GM19193 (cell line): ENCODE measurements around the gene LUC7L.
A peak's percentile ranks its signal among the peaks of the same experiment; 100 is the strongest.

ENCODE experiments used
- POLR2A ChIP-seq: IDR thresholded peaks from 4 replicates; pipeline ENCODE4 v1.6.1; 2011; ENCODE audit not compliant: insufficient read depth, insufficient read length; ENCODE audit errors: extremely low read depth

LUC7L gene

DNA sequence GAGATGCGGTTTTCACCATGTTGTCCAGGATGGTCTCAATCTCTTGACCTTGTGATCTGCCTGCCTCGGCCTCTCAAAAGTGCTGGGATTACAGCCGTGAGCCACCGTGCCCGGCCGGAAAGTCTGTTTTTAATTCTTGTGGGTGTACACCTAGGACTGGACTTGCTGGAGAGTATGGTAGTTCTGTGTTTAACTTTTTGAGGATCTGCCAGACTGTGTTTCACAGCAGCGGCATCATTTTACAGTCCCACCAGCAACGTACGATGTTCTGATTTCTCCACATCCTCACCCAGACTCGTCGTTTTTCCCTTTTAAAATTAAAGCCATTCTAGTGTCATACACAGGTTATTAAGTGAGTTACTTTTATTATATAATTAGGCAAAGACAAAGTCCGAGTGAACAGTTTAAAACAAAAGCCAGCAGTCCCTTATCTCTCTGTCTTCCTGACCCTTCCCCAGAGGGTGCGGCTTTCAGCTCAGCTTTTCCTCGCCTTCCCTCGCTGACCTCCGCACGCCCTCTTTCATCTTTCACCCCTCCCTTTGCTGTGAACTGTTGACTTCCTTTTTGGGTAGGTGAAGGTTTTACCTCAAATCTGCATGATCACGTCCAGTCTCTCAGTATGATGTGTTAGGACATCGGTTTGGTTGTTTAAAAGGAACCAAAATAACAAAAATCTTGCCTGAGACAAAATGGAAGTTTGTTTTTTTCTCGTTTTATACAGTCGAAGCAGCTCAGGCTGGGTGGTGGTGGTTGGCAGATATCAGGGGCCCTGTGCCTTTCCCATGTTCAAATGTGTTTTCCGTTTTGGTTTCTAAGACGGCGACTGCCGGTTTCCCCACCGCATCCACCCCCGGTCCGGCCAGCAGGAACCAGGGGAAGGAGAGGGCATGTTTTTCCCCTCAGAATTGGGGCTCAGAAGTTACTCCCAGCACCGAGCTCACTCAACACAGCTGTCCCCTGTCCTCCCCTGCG is 23.4 kb upstream of the LUC7L start:
- no peak for TF ChIP-seq POLR2A

DNA sequence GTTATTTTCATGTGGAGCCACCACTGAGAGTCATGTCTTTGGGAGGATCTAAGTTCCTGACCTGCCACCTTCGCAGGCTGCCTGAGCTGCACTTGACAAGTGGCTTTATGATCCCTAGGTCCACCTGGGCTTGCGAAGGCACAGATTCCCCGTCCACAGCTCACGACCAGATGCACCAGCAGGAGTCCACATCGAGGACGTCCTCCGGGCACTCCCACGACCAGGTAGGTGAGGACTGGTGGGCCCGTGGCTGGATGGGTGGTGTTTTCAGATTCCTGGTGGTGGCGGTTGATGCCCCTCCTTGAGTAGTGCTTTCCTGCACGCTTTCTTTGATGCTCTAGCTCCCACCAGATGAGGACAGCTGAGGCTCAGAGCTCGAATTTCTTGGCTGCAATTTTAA is 20.2 kb upstream of the LUC7L start:
- TF ChIP-seq POLR2A, result no peak

DNA sequence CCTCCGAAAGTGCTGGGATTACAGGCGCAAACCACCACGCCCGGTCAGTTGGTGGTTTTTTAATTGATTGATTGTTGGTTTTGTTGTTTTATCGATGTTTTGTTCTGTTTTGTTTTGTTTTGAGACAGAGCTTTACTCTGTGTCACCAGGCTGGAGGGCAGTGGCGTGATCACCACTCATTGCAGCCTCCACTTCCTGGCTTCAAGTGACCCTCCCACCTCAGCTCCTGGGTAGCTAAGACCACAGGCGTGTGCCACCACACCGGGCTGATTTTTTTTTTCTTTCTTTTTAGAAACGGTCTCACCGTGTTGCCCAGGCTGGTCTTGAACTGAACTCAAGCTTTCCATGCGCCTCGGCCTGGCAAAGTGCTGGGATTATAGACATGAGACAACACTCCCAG is 17.8 kb upstream of the LUC7L start:
- TF ChIP-seq POLR2A, result no peak

DNA sequence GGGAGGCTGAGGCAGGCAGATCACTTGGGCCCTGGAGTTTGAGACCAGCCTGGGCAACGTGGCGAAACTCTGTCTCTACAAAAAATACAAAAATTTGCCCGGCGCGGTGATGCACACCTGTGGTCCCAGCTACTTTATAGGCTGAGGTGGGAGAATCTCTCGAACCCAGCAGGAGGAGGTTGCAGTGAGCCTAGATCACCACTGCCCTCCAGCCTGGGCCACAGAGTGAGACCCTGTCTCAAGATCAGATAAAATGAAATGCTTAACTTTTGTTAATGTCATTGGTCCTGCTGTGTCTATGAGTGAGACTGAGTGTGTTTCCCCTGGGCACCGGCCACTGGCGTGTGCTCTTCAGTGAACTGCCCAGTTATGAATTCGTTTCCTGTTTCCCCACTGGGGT is 15.9 kb upstream of the LUC7L start:
- no peak for TF ChIP-seq POLR2A

DNA sequence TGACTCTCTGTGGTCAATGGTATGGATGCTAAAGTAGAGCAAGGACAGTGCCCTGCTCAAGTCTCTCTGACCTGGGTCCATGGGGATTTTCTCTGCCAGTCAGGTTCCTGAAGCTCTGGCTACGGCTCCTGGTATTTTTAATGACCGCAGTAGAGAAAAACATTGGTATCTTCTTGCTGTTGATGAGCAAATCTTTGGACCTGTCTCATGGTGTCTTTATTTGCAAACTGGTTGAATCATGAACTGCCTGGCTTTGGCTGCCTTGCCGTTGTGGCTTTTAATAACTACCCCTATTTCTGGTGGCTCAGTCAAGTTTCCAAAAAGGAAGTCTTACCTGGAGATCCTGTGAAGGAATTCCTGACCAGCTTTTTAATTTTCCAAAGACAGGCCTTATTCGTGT is 14.1 kb upstream of the LUC7L start:
- no peak for TF ChIP-seq POLR2A

DNA sequence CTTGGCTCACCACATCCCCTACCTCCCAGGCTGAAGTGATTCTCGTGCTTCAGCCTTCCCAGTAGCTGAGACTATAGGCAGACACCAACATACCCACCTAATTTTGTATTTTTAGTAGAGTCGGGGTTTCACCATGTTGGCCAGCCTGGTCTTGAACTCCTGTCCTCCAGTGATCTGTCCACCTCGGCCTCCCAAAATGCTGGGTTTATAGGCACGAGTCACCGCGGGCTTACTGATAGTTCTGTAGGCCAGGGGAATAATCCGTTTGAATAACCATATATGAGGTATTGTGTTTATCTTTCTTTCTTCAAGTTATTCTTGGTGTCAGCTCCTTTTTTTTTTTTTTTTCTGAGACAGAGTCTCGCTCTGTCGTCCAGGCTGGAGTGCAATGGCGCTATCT is 13.0 kb upstream of the LUC7L start:
- no peak for TF ChIP-seq POLR2A

DNA sequence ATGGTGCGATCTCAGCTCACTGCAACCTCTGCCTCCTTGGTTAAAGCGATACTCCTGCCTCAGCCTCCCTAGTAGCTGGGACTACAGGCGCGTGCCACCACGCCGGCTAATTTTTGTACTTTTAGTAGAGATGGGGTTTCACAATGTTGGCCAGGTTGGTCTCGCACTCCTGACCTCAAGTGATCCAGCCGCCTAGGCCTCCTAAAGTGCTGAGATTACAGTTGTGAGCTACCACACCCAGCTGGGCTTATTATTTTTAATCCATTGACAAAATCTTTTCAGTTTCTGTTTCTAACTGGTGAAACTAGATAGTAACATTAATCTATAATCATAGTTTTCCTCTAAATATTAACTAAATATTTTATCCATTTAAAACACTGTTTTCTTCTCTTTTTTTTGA is 11.3 kb upstream of the LUC7L start:
- no peak for TF ChIP-seq POLR2A

DNA sequence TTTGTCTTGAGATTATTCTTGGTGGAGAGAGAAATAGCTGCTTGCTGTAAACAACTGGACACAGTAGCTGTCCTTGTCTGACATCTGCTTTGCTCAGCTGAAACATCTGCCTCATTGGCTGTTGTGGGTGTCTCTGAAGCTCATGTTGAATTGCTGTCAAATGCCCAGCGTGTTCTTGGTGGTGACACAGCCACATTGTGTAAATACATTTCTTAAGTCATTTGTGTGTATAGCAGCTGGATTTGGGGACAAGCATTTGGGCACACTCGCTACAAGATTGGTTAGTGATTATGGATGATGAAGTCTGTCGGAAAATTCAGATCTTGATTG is 10.7 kb upstream of the LUC7L start:
- no peak for TF ChIP-seq POLR2A

DNA sequence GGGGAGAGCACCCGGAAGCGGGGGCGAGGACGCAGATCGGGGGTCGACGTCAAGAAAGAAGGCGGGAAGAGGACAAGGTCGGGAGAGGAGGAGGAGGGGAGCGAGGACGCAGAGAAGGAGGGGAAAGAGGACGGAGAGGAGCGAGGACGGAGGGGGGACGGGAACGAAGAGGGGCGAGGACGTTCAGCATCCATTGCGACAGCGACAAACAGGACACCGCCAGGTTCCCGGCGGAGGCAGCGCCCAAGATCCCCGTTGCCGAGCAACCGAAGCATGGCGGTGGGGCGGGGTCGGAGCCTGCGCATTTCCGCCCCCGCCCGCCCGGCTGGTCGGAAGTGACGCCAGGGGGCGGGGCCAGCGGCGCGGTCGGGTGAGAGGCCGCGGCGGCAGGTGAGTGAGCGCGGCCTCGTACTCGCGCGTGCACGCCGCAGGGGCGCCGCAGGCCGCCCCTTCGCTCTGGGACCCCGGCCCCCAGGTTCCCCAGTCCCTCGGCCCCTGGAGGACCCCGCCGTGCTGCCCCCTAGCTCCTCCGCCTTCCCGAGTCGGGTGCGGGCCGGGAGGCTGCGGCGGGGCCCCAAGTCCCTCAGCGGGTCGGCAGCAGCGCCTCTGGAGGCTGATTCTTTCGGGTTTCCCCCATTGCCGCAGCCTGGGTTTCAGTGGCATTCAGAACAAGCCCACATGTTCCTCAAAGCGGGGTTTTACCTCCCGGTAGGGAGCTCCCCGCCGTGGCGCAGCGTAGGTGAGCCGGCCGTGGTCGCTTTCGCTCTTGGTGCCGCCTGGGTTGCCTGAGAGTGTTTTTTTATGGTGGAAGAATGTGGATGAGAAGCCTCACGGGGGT is 5.4 kb upstream of the LUC7L start, which contains the start of gene FAM234A:
Gene FAM234A (plus strand): TSS at position 354 of the 838 bp plus-strand sequence. CDS start 19,593 bp downstream, outside the sequence.
- peak; percentile 94 for TF ChIP-seq POLR2A

DNA sequence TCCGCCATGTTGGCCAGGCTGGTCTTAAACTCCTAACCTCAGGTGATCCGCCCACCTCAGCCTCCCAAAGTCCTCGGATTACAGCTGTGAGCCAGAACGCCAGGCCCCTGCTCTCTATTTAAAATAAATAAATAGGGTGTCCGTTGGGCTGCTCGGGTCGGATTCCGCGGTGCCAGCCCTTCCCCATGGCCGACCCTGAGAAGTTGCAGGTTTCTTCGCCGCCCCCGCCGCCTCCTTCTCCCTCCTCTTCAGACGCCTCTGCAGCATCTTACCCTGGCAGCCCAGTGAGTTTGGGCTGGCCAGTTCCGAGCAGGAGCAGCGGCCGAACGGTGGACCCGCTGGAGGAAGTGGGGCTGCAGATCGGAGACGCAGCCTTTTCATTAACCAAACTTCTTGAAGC is 1.7 kb upstream of the LUC7L start:
- no peak for TF ChIP-seq POLR2A

DNA sequence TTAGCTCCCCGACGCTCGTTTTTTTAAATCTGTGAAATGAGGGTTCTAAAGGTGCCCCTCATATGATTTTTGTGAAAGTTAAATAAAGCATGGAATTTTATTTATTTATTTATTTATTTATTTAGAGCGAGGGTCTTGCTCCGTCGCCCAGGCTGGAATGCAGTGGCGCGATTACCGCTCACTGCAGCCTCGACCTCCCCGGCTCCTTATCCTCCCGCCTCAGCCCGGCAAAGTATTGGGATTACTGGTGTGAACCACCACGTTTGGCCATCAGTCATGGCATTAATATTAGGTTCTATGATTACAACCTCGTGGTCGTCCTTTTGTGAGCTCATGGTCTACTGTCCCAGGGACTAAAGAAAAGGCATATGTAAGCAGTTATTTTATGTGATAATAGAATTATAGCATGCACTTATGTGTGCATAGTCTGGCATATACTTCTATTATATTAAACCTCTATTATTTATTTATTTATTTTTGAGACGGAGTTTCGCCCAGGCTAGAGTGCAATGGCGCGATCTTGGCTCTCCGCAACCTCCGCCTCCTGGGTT is 557 bp upstream of the LUC7L start:
- TF ChIP-seq POLR2A, result no peak

DNA sequence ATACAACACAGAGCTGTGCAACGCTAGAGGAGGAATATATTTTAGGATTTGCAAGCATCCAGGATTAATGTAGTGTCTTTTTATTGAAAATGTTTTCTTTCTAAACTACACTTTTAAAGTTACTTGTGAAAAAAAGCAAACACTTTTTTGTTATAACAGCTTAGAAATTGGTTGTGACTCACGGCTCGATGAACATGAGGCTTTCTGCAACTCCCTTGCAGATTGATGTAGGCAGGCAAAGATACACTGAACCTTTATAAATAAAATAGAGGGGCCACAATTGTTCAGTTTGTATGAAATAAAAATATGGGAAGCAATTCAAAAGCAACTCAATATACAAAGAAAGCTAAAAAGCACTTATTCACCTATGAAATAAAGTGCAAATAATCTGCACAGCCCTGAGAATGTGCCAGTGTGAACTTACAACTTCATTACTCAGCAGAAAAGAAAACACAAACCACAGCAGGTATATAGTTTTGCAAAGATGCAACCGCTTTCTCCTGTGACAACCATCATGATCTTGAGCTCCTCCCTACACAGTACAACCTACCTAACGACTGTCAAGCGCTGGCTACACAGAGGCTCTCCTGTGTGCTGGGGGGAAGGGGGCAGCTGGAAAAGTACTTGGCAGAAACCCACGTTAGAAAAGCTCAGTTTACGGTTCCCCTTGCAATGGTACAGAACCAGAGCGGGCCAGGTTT is 948 bp downstream of the LUC7L start:
- no peak for TF ChIP-seq POLR2A

DNA sequence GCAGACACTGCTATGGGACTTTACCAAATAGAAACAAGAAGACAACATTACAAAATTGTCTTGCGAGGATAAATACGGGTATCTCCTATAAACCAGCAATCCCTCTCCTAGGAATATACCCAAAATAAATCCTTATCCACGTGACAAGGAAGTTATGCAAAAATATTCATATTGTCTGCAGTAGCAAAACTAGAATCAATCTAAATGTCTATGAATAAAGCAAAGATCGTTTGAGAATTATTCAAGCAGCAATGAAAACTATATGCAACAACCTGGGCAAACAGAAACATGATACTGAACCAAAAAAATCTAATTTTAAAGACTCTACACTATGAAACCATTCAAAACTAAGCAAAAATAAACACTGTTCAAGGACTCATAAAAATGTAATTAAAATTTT is 9.2 kb downstream of the LUC7L start:
- no peak for TF ChIP-seq POLR2A

DNA sequence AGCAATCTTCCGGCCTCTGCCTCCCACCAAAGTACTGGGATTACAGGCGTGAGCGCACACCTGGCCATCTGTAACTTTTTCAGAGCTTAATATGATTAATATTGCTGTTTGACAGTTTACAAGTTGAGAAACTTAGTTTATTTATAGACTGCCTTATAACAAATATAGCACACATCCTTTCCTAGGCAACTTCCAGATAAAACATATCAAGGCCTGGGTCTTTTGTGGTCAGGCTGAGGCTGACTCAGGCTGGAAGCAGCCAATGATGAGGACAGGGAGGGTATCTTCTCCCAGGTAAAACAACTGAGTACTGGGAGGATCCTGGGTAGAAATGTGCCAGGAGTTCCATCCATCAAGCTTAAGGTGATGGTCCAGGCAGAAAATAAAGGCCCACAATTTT is 16.2 kb downstream of the LUC7L start:
- no peak for TF ChIP-seq POLR2A

DNA sequence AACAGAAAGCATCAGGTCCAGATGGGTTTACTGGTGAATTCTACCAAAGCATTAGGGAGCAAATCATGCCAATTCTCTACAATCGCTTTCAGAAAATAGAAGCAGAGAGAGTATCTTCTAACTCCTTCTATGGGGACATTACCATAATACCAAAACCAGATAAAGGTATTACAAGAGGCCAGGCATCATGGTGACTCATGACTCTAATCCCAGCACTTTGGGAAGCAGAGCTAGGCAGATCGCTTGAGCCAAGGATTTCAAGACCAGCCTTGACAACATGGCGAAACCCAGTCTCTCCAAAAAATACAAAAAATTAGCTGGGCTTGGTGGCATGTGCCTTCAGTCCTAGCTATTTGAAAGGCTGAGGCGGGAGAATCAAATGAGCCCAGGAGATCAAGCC is 26.0 kb downstream of the LUC7L start:
- no peak for TF ChIP-seq POLR2A
